ENCODE measurements around the gene GALNT1. TPM values are rescaled to one million over a fixed set of nuclear protein-coding genes. Genes with fewer than 3 reads are reported as not detected.

GALNT1 gene
- total RNA-seq, 1 donor from 2014 or later: 270 TPM

DNA sequence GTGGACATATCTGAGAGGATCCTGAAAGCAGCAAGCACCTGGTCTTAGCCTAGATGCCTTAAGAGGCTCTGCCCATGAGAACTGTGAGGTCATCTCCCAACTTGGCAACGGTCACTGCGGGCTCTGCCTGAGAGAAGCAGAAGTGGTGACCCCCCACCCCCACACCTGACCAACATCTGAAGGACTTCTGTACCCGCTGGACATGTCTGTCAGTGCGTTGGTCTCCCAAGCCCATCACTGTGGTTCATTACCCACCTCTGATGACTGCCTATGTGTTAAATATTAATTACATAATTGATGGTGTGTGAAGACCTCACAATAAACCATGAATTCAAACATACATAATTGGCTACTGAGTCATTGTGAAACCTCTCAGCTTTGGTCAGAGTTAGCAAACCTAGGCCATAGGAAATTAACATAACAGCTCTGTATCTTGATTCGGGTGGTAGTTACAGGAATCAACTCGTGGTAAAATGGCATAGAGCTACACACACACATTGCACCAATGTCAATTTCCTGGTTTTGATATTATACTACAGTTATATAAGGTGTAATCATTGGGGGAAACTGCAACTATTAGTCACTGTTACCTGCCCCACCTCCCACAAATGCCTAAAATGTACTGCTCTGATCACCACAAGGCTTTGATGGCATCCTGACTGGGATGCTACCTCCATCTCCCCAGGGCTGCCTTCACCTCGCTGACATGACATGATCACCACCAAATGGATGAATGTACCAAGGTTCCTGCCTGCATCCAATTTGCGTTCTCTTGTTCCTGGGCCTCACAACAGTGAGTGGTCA is 4.3 kb upstream of the GALNT1 start:
- H3K27ac Mint-ChIP-seq (ENCODE audit: unreplicated experiment): no peak overlapping the region
- H3K36me3 Mint-ChIP-seq (ENCODE audit: unreplicated experiment): no peaks in the 10 kb centered on the region
- H3K4me3 Mint-ChIP-seq (ENCODE audit: unreplicated experiment): no peak overlapping the region
- peaks cover 8% of the 10 kb centered on the region for H3K9me3 Mint-ChIP-seq (ENCODE audit: unreplicated experiment)
- no peak for DNase-seq (ENCODE audit: extremely low spot score, unreplicated experiment)
- peaks cover 19% of the 10 kb centered on the region for H3K4me1 Mint-ChIP-seq (ENCODE audit: unreplicated experiment)
- H3K27me3 Mint-ChIP-seq (ENCODE audit: unreplicated experiment): no peaks in the 10 kb centered on the region
- TF ChIP-seq CTCF (IDR thresholded peaks at IDR 0.05): no peak

DNA sequence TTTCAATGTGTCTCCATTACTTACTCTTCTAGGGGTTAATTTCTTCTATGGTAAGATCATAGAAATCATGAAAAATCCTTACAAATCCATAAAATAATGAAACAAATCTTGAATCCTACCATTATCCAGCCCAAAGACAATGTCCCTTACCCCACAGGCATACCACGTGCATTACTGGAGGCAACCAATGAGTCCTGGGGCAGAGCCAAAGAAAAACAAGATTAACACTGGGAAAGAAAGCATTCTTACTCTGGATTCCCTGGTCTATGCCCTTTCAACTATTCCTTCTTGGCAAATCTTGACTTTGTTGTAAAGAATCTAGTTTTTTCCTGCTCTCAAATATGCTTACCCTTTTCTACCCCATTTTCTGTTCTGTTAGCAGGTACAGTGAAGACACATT is 3.1 kb upstream of the GALNT1 start:
- H3K27ac Mint-ChIP-seq (ENCODE audit: unreplicated experiment): peak overlapping the region; percentile 29
- peaks cover 8% of the 10 kb centered on the region for H3K9me3 Mint-ChIP-seq (ENCODE audit: unreplicated experiment)
- H3K27me3 Mint-ChIP-seq (ENCODE audit: unreplicated experiment): no peaks in the 10 kb centered on the region
- H3K4me1 Mint-ChIP-seq (ENCODE audit: unreplicated experiment): peaks cover 28% of the 10 kb centered on the region
- no peaks in the 10 kb centered on the region for H3K36me3 Mint-ChIP-seq (ENCODE audit: unreplicated experiment)
- H3K4me3 Mint-ChIP-seq (ENCODE audit: unreplicated experiment): peak overlapping the region; percentile 38
- TF ChIP-seq CTCF (IDR thresholded peaks at IDR 0.05): no peak
- DNase-seq (ENCODE audit: extremely low spot score, unreplicated experiment): no peak

DNA sequence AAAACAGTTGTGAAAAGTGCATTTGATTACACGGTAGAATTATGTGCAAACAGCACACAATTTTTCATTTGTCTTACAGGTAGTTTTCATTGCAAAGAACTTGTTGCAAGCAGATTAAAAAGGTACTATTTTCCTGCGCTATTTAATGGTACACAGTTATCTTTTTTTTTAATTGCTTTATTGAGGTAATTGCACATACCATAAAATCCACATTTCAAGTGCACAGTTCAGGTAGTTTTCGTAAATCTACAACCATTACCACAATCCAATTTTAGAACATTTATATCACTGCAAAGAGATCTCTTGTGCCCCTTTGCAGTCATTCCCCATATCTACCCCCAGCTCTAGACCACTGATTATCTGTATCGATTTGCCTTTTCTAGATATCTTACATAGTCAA is 2.6 kb upstream of the GALNT1 start:
- Mint-ChIP-seq H3K27ac (ENCODE audit: unreplicated experiment) (peak overlapping the region; percentile 29), H3K4me1 (ENCODE audit: unreplicated experiment) (peaks cover 31% of the 10 kb centered on the region), H3K27me3 (ENCODE audit: unreplicated experiment) (no peaks in the 10 kb centered on the region), H3K36me3 (ENCODE audit: unreplicated experiment) (peaks cover under 1% of the 10 kb centered on the region), H3K9me3 (ENCODE audit: unreplicated experiment) (peaks cover 8% of the 10 kb centered on the region), H3K4me3 (ENCODE audit: unreplicated experiment) (peak overlapping the region; percentile 38)
- no peak for DNase-seq (ENCODE audit: extremely low spot score, unreplicated experiment)
- no peak for TF ChIP-seq CTCF (IDR thresholded peaks at IDR 0.05)

GRCh38 chr18:35580701-35581539 is 620 bp upstream of the GALNT1 start:
- H3K27ac Mint-ChIP-seq (ENCODE audit: unreplicated experiment): peak overlapping the region; percentile 68
- no peaks in the 10 kb centered on the region for H3K27me3 Mint-ChIP-seq (ENCODE audit: unreplicated experiment)
- DNase-seq (ENCODE audit: extremely low spot score, unreplicated experiment): peak; percentile 87
- TF ChIP-seq CTCF (IDR thresholded peaks at IDR 0.05): peak; percentile 9
- peak overlapping the region; percentile 75 for H3K4me3 Mint-ChIP-seq (ENCODE audit: unreplicated experiment)
- peaks cover 20% of the 10 kb centered on the region for H3K9me3 Mint-ChIP-seq (ENCODE audit: unreplicated experiment)
- peaks cover 13% of the 10 kb centered on the region for H3K36me3 Mint-ChIP-seq (ENCODE audit: unreplicated experiment)
- H3K4me1 Mint-ChIP-seq (ENCODE audit: unreplicated experiment): peaks cover 40% of the 10 kb centered on the region
